Panc1 (cell line): ENCODE data around the gene GALNT14. TPM values are rescaled to one million over a fixed set of nuclear protein-coding genes. Genes with fewer than 3 reads are reported as not detected.

Source experiments
- ATAC-seq: fragments of 200-7000 bp; cut with Tn5 transposase; 2 replicates; pipeline ENCODE4 v1.9.1; 2020; ENCODE audit warnings: mild to moderate bottlenecking, moderate library complexity
- BruUV-seq: library from RNA; stranded (reverse); fragments of 400-500 nt; replicated peaks from 2 replicates; lab custom pipeline; 2021; lab: Mats Ljungman, UMichigan
- CTCF ChIA-PET: fragments of 300-600 bp; sonication (Branson Sonifier 250); formaldehyde crosslinking; loops from one replicate; lab custom pipeline; 2022; ENCODE audit warnings: antibody characterized with exemption; lab: Charles Lee
- POLR2A ChIA-PET: fragments of 300-600 bp; sonication (Branson Sonifier 250); formaldehyde crosslinking; loops from one replicate; lab custom pipeline; 2022; ENCODE audit warnings: antibody characterized with exemption; lab: Charles Lee
- DNase-seq: peaks from one replicate; pipeline ENCODE4 v3.0.0-alpha.2; 2010; ENCODE audit warnings: low read depth, low spot score
- H3K27ac ChIP-seq: 2 replicates; pipeline ENCODE4 v1.5.1; 2011; ENCODE audit warnings: mild to moderate bottlenecking, low read length, inconsistent platforms
- H3K27me3 ChIP-seq: fragments of 200-500 bp; sonication (Bioruptor generic); 2 replicates; pipeline ENCODE4 v1.6.0; 2014; ENCODE audit warnings: low read length, inconsistent platforms; ENCODE audit not compliant: control insufficient read depth, insufficient read depth
- H3K36me3 ChIP-seq: fragments of 200-500 bp; sonication (Bioruptor generic); 2 replicates; pipeline ENCODE4 v1.5.1; 2014; ENCODE audit warnings: inconsistent platforms, mild to moderate bottlenecking, low read length, moderate library complexity; ENCODE audit not compliant: control insufficient read depth, insufficient read depth
- H3K4me1 ChIP-seq: 2 replicates; pipeline ENCODE4 v1.5.1; 2011; ENCODE audit warnings: inconsistent platforms, mild to moderate bottlenecking, low read length, moderate library complexity; ENCODE audit not compliant: control insufficient read depth, insufficient read depth
- H3K4me3 ChIP-seq, 2 experiments: 2 replicates each; pipeline ENCODE4 v1.5.1; 2011 to 2012; ENCODE audit warnings: low read depth in 2 of 2, low read length in 2 of 2, mild to moderate bottlenecking in 2 of 2, inconsistent platforms in 1 of 2, moderate library complexity in 1 of 2
- H3K9me3 ChIP-seq: fragments of 200-500 bp; sonication (Bioruptor generic); 2 replicates; pipeline ENCODE4 v1.5.1; 2014; ENCODE audit warnings: low read depth, mild to moderate bottlenecking, inconsistent platforms, low read length, moderate library complexity; ENCODE audit not compliant: control insufficient read depth, insufficient read depth
- POLR2AphosphoS5 ChIP-seq: IDR thresholded peaks from 2 replicates; pipeline ENCODE4 v1.6.1; 2012; ENCODE audit warnings: mild to moderate bottlenecking, low read depth, low read length, moderate library complexity
- SIN3A ChIP-seq: IDR thresholded peaks from 2 replicates; pipeline ENCODE4 v1.6.1; 2012; ENCODE audit warnings: low read depth, mild to moderate bottlenecking, low read length, moderate library complexity, borderline replicate concordance; ENCODE audit not compliant: insufficient read depth
- TCF7L2 ChIP-seq: IDR thresholded peaks from 2 replicates; pipeline ENCODE4 v1.6.1; 2011; ENCODE audit warnings: mild to moderate bottlenecking, low read depth, low read length, inconsistent platforms
- in situ Hi-C: cut with HindIII; loops from 2 replicates; pipeline ENCODE4 v1.10.0; 2016; ENCODE audit warnings: low sequenced_read_pairs, low pct_unique_long_range_greater_than_20kb
- intact Hi-C: fragments of 100-400 bp; cut with micrococcal nuclease; formaldehyde crosslinking; loops from one replicate; pipeline ENCODE4 v1.10.0; 2022; ENCODE audit not compliant: unreplicated experiment
- total RNA-seq: library from RNA; stranded (reverse); gene quantifications from one replicate; pipeline ENCODE4 v1.2.1, GENCODE V29; 2021; ENCODE audit not compliant: unreplicated experiment
- TF ChIP-seq, protein P1 (sequence below), 2 experiments: IDR thresholded peaks; 2 replicates each; pipeline ENCODE4 v1.6.1; 2011 to 2012; ENCODE audit warnings: low read depth in 2 of 2, control low read depth in 1 of 2, low read length in 1 of 2, mild to moderate bottlenecking in 1 of 2, moderate library complexity in 1 of 2; ENCODE audit not compliant: insufficient read depth in 1 of 2
- TF ChIP-seq, protein P2 (sequence below): fragments of 450-650 bp; IDR thresholded peaks from 2 replicates; pipeline ENCODE4 v1.5.1; 2017; ENCODE audit warnings: mild to moderate bottlenecking

Gene GALNT14
- total RNA-seq, 1 experiment from 2014 or later, result 0.67 TPM

DNA sequence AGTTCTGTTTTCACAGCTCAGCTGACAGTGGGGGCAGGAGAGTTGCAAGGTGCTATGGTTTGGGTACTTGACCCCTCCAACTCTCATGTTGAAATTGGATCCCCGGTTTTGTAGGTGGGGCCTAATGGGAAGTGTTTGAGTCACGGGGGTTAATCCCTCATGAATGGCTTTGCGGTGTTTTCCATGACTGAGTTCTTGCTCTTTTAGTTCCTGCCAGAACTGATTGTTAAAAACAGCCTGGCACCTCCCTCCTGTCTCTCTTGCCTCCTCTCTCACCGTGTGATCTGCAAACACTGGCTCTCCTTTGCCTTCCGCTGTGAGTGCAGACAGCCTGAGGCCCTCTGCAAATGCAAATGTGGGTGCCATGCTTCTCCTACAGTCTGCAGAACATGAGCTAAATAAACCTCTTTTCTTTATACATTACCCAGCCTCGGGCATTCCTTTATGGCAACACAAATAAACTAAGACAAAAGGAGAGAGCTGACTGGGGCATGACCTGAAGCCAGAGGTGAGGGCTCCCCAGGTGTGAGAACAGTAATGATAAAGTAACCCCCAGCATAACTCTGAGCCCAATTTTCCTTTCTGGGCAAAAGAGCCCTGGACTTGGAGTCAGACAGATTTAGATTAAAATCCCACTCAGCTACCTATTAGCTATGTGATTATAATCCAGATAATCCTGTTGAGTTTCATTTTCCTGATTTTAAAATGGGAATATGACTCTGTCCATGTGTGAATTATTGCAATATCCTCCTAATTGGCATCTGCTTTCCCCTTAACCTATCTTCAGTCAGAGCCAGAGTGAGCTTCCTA, 266.1 kb downstream of the GALNT14 start:
- CTCF ChIA-PET, result interaction anchor here (0.5 kb wide), 1 partner anchor 296 kb away, joined by 5 read pairs; no protein-coding TSS in a partner anchor

DNA sequence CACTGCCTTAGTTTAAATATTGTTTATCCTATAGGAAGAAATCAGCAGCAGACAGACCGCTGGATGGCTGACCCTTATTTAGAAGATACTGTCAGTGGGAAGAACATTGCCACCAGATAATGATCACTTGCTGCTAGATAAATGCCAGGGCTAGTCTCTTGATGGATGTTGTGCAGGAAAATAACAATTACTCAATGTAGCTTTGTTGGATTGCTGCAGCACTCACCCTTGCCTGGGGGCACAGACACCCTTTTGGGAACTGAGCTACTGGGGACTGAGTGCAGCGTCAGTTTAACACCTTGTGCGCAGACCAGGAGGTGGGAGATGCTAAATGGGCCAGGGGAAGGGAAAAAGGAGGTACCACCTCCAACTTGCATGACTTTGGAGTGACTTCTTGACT, 266.8 kb downstream of the GALNT14 start:
- Histone ChIP-seq H3K27me3 (0 out of 2 replicates have a peak, but pooled peaks cover 2% of the 10 kb centered on the region), H3K36me3 (no peaks in the 10 kb centered on the region), H3K4me3 (no peak overlapping the region), H3K27ac (no peak overlapping the region), H3K9me3 (no peaks in the 10 kb centered on the region), H3K4me1 (no peaks in the 10 kb centered on the region)
- intact Hi-C loops, result no loop called here
- BruUV-seq, result no TSS peak
- ATAC-seq (no peak), DNase-seq (no peak)
- POLR2A ChIA-PET, result interaction anchor here (0.7 kb wide), 1 partner anchor 10 kb away, joined by 4 read pairs; no protein-coding TSS in a partner anchor
- TF ChIP-seq, protein P1, sequence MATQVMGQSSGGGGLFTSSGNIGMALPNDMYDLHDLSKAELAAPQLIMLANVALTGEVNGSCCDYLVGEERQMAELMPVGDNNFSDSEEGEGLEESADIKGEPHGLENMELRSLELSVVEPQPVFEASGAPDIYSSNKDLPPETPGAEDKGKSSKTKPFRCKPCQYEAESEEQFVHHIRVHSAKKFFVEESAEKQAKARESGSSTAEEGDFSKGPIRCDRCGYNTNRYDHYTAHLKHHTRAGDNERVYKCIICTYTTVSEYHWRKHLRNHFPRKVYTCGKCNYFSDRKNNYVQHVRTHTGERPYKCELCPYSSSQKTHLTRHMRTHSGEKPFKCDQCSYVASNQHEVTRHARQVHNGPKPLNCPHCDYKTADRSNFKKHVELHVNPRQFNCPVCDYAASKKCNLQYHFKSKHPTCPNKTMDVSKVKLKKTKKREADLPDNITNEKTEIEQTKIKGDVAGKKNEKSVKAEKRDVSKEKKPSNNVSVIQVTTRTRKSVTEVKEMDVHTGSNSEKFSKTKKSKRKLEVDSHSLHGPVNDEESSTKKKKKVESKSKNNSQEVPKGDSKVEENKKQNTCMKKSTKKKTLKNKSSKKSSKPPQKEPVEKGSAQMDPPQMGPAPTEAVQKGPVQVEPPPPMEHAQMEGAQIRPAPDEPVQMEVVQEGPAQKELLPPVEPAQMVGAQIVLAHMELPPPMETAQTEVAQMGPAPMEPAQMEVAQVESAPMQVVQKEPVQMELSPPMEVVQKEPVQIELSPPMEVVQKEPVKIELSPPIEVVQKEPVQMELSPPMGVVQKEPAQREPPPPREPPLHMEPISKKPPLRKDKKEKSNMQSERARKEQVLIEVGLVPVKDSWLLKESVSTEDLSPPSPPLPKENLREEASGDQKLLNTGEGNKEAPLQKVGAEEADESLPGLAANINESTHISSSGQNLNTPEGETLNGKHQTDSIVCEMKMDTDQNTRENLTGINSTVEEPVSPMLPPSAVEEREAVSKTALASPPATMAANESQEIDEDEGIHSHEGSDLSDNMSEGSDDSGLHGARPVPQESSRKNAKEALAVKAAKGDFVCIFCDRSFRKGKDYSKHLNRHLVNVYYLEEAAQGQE (IDR thresholded peaks at IDR 0.05; ENCODE audit: insufficient read depth in 1 of 2, low read depth in 2 of 2, low read length in 1 of 2), result no peak
- no peak for TF ChIP-seq TCF7L2
- TF ChIP-seq SIN3A, result no peak
- CTCF ChIA-PET, result no interaction called here
- in situ Hi-C loops, result no loop called here

More for the DNA sequence above, 266.1 kb downstream of the GALNT14 start:
- POLR2A ChIA-PET, result interaction anchor here (0.7 kb wide), 1 partner anchor 10 kb away, joined by 4 read pairs; no protein-coding TSS in a partner anchor
- DNase-seq, result no peak
- BruUV-seq, result no TSS peak
- Histone ChIP-seq H3K9me3 (no peaks in the 10 kb centered on the region), H3K4me3 (no peak overlapping the region), H3K27ac (no peak overlapping the region), H3K4me1 (no peaks in the 10 kb centered on the region), H3K27me3 (0 out of 2 replicates have a peak, but pooled peaks cover 2% of the 10 kb centered on the region), H3K36me3 (no peaks in the 10 kb centered on the region)
- no peak for ATAC-seq
- in situ Hi-C loops, result no loop called here
- TF ChIP-seq POLR2AphosphoS5 (no peak), TCF7L2 (no peak), SIN3A (no peak)
- TF ChIP-seq, protein P2, sequence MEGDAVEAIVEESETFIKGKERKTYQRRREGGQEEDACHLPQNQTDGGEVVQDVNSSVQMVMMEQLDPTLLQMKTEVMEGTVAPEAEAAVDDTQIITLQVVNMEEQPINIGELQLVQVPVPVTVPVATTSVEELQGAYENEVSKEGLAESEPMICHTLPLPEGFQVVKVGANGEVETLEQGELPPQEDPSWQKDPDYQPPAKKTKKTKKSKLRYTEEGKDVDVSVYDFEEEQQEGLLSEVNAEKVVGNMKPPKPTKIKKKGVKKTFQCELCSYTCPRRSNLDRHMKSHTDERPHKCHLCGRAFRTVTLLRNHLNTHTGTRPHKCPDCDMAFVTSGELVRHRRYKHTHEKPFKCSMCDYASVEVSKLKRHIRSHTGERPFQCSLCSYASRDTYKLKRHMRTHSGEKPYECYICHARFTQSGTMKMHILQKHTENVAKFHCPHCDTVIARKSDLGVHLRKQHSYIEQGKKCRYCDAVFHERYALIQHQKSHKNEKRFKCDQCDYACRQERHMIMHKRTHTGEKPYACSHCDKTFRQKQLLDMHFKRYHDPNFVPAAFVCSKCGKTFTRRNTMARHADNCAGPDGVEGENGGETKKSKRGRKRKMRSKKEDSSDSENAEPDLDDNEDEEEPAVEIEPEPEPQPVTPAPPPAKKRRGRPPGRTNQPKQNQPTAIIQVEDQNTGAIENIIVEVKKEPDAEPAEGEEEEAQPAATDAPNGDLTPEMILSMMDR, result no peak
- TF ChIP-seq, protein P1 (IDR thresholded peaks at IDR 0.05; ENCODE audit: insufficient read depth in 1 of 2, low read depth in 2 of 2, low read length in 1 of 2), result no peak
- intact Hi-C loops, result no loop called here
